H7 (cell line): ENCODE measurements around the gene CFAP43. TPM values are rescaled to one million over a fixed set of nuclear protein-coding genes. Genes with fewer than 3 reads are reported as not detected.

ENCODE experiments used
- DNase-seq: peaks from one replicate; pipeline ENCODE4 v3.0.0; 2012
- H3K27me3 ChIP-seq: 2 replicates; pipeline ENCODE4 v1.6.0; 2011; ENCODE audit warnings: mild to moderate bottlenecking, low read length; ENCODE audit not compliant: control insufficient read depth, insufficient read depth
- H3K36me3 ChIP-seq: replicated peaks from 2 replicates; pipeline ENCODE4 v1.5.1; 2011; ENCODE audit warnings: low read length; ENCODE audit not compliant: control insufficient read depth, insufficient read depth
- H3K4me3 ChIP-seq: 2 replicates; pipeline ENCODE4 v1.5.1; 2011; ENCODE audit warnings: low read depth, mild to moderate bottlenecking, control low read depth, low read length, moderate library complexity; ENCODE audit not compliant: insufficient read depth
- total RNA-seq: library from RNA; depleted of rRNA; stranded (reverse); fragments of >200 nt; shearing (Covaris generic); gene quantifications from 2 replicates; pipeline ENCODE4 v1.2.3, GENCODE V29; 2014; rRNA removed

The CFAP43 gene
- total RNA-seq = 0.21 and 0.30 TPM in 2 replicates

- peak; percentile 98 for DNase-seq
- peak within 1 kb of the TSS; percentile 94 for H3K4me3 ChIP-seq
- H3K36me3 ChIP-seq = no peaks in the 10 kb centered on the region
- H3K27me3 ChIP-seq = no peaks in the 10 kb centered on the region; the same call in 1 of the 2 replicates
Measured at GRCh38 chr10:104231784-104232612, at the start of gene CFAP43. Gene CFAP43 (minus strand): TSS chr10:104232364. CDS start chr10:104232246, 118 bp downstream.

DNA sequence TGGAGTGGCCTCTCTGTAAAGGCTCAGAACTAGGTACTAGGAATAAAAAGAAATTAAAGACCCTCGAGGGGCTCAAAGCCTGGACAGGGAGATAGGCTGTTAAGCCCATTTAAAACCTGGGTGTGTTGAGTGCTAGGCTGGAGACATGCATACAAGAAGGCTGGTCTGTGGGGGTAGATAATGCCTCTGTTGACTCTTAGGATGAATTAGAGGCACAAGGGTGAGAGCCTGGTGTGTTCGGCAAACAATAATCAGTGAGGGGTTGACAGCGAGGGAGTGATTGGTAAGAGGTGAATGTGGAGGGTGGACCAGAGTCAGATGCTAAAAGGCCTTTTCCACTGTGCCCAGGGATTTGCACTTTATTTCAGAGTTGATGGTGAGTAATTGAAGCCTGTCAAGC lies 49.5 kb upstream of the CFAP43 start:
- H3K27me3 ChIP-seq = no peaks in the 10 kb centered on the region
- DNase-seq = no peak

DNA sequence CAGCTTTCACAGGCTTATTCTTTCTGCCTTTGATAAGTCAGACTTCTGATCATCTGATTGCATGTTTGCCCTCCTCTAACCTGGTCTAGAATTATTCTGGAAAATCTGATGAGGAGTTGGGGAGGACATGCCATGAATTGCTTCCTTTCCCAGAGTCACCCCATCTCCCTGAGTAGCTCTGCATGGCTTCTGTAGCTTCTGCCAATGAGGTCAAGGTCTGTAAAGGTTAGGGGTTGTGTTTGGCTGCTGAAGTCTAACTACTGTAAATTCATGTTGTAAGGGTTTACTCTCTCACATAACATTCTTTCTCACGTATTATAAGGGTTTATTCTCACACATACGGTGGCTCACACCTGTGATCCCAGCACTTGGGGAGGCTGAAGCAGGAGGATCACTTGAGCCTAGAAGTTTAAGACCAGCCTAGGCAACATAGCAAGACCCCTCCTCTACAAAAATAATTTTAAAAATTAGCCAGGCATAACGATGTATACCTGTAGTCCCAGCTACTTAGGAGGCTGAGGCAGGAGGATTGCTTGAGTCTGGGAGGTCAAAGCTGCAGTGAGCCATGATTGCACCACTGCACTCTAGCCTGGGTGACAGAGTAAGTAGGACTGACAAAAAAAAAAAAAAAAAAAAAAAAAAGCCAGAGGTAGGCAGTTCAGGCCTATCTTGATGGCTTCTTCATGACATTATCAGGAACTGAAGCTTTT lies 47.5 kb upstream of the CFAP43 start:
- H3K4me3 ChIP-seq = no peak overlapping the region
- H3K36me3 ChIP-seq = peaks cover 3% of the 10 kb centered on the region
- no peak for DNase-seq

More for the DNA sequence above, 49.5 kb upstream of the CFAP43 start:
- H3K36me3 ChIP-seq = peaks cover 3% of the 10 kb centered on the region
- no peak overlapping the region for H3K4me3 ChIP-seq

GRCh38 chr10:104277785-104278184 lies 45.6 kb upstream of the CFAP43 start:
- DNase-seq = no peak
- Histone ChIP-seq H3K27me3 (no peaks in the 10 kb centered on the region; the same call in 1 of the 2 replicates), H3K36me3 (peaks cover 3% of the 10 kb centered on the region), H3K4me3 (no peak overlapping the region)

More for the DNA sequence above, 47.5 kb upstream of the CFAP43 start:
- no peaks in the 10 kb centered on the region; the same call in 1 of the 2 replicates for H3K27me3 ChIP-seq

DNA sequence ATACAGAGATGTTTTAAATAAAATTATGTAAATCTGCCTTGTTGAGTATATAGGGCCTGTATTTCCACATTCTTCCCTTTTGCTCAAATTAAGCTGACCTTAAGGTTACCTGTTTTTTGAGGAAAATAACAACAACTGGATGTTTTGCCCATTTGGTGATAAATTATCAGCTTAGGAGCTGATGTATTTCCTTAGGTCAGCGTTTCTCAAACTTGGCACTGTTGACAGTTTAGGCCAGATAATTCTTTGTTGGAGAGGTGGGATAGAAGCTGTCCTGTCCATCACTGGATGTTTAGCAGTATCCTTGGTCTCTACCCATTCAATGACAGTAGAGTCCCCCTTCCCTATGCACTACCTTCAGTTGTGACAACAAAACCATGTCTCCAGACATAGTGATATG lies 44.0 kb upstream of the CFAP43 start:
- no peak for DNase-seq
- H3K27me3 ChIP-seq = no peaks in the 10 kb centered on the region; the same call in 1 of the 2 replicates
- H3K36me3 ChIP-seq = peaks cover 3% of the 10 kb centered on the region
- no peak overlapping the region for H3K4me3 ChIP-seq

- DNase-seq = peak; percentile 94
- H3K36me3 ChIP-seq = peaks cover 3% of the 10 kb centered on the region
- no peaks in the 10 kb centered on the region; the same call in 1 of the 2 replicates for H3K27me3 ChIP-seq
- H3K4me3 ChIP-seq = peak overlapping the region; percentile 62
Measured at GRCh38 chr10:104274762-104275721, 42.9 kb upstream of the CFAP43 start.

DNA sequence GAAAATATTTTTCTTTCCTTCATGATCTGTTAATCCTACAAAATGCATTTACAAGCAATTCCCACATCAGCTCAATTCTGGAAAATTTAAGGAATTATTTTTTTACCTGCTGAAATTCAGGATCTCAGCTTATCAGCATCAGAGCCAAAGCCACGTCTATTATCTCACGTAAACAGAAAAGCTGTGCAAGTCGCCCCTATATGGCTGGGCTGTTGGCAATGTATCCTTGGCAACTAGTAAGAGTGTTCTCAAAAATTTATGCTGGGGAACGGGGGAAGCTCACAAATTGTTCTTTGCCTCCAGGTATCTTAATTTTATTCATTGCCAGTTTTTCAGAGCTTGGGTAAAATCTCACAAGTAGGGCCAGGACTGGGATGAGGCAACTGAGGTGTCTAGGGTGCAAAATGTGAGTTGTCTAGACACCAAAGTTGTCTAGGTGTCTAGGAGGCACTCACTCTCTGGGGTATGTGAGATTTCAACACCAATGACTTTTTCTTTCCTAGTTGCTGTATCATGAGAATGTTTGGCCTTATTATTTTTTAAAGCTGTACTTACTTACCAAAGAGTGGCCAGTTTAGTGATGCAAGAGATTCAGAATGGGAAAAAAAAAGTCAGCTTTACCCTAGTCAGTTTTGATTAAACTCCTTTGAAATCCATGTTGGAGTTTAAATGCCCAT lies 41.9 kb upstream of the CFAP43 start:
- no peaks in the 10 kb centered on the region; the same call in 1 of the 2 replicates for H3K27me3 ChIP-seq
- H3K36me3 ChIP-seq = no peaks in the 10 kb centered on the region; the same call in 1 of the 2 replicates
- H3K4me3 ChIP-seq = no peak overlapping the region
- no peak for DNase-seq

DNA sequence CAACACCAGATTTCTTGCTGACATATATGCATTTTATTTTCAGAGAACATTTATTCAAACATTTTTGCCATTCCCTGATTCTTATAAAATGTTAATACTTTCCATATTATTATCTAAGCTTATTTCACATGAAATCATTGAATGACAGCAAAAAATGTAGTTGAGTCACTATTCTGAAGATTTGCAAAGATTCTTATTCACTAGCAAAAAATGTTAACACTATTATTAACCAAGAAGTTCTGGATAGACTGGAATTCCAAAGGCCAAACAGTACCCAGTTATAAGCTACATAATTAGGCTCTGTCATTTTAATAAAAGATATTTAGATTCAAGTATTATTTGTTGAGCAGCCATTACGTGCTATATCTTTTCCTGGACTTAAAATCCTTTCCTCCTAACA lies 41.1 kb upstream of the CFAP43 start:
- H3K4me3 ChIP-seq = no peak overlapping the region
- H3K36me3 ChIP-seq = no peaks in the 10 kb centered on the region; the same call in 1 of the 2 replicates
- DNase-seq = no peak
- H3K27me3 ChIP-seq = no peaks in the 10 kb centered on the region; the same call in 1 of the 2 replicates

GRCh38 chr10:104268713-104269645 lies 36.8 kb upstream of the CFAP43 start, which contains the start of gene GSTO2:
Gene GSTO2 (plus strand): TSS chr10:104269184. CDS start chr10:104274916, 5,732 bp downstream.
- H3K27me3 ChIP-seq = no peaks in the 10 kb centered on the region
- peak within 1 kb of the TSS; percentile 86 for H3K4me3 ChIP-seq
- peak; percentile 100 for DNase-seq
- H3K36me3 ChIP-seq = peaks cover 2% of the 10 kb centered on the region

GRCh38 chr10:104268405-104268712 lies 36.2 kb upstream of the CFAP43 start:
- no peaks in the 10 kb centered on the region for H3K27me3 ChIP-seq
- DNase-seq = no peak
- H3K36me3 ChIP-seq = peaks cover 2% of the 10 kb centered on the region
- H3K4me3 ChIP-seq = peak overlapping the region; percentile 86

GRCh38 chr10:104267721-104268404 lies 35.7 kb upstream of the CFAP43 start:
- Histone ChIP-seq H3K36me3 (peaks cover 2% of the 10 kb centered on the region), H3K27me3 (no peaks in the 10 kb centered on the region), H3K4me3 (peak overlapping the region; percentile 86)
- DNase-seq = no peak

- DNase-seq = no peak
- H3K4me3 ChIP-seq = no peak overlapping the region
- H3K36me3 ChIP-seq = peaks cover 12% of the 10 kb centered on the region
- no peaks in the 10 kb centered on the region for H3K27me3 ChIP-seq
Measured at GRCh38 chr10:104264783-104265182, 32.6 kb upstream of the CFAP43 start.
